GM18520 (cell line): ENCODE measurements around the gene IL6ST.

Experiments
- ATAC-seq: cut with Tn5 transposase; IDR thresholded peaks from one replicate; pipeline ENCODE4 v1.9.1; 2021; ENCODE audit not compliant: unreplicated experiment

Gene IL6ST

DNA sequence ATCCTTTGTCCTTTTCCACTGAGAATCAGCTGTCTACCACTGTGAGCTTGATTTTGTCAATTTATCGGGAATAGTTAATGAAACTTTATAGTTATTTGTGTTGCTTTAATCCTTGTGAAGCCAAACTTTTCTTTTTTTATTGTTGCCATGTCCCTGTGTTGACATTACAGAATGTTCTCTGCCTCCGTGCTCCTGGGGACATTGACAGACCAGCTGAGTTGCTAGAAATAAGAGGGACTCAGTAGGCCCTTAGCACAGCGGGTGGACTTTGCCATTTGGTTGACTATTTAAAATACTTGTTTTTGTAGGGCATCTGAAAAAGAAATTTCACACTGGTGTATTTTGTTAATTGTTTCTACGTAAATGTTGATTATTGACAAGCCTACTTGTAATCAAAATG is 73.1 kb downstream of the IL6ST start:
- ATAC-seq, result no peak

DNA sequence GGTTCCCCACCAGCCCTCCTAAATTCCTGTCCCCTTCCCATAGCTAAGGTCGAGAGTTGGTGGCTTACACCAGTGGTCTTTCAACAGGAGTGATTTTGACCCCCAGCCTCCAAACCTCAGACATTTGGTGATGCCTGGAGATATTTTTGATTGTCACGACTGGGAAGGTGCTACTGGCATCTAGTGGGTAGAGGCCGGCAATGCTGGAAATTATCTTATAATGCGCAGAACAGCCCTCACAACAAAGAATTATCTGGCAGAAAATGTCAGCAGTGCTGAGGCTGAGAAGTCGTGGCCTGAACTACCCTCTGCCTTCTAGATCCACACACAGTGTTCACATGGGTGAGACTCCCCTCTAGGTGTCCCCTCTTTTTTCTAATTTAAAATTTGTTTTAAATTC is 74.0 kb downstream of the IL6ST start:
- ATAC-seq, result no peak

GRCh38 chr5:55919625-55920024 is 75.1 kb downstream of the IL6ST start:
- no peak for ATAC-seq

DNA sequence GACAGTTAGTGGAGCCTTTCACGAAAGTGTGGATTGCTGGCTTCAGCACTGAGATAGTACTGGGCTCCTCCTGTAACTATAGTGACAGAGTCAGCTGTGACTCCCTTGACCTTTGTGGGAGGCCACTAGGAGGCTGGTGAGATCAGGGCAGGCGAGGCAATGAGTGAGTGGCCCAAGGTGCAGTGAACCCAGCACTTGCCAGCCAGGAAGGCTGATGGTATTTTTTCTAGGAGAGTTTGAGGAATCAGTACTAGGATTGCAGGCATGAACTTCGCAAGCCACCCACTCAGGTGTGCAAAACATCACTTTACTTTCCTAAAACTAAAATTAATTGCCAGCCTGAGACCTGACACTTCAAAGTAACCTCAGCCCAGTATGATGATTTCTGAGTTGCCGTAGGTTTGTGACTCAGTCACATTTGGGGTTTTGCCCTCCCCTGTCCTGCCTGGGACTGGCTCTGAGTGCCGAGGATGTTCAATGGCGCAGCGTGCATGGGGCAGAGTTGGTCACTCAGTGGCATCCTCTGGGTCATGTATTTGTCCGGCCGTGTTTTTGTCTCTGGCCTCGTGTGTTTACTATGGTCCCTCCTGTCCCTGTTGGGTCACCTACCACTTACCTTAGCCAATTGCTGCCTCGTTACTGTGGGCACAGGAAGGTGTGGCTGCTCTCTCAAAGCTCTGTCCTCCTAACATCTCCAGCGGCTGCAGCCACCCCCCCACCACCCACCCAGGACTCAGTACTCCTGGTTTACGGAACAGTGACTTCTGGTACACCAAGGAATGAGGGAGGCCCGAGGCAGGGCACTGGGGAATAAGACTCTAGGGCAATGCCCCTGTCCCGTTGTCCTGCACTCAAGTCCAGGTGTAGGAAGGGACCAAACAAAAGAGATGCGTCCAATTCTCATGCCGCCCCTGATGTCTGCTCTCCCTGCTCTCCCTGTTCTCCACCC is 76.4 kb downstream of the IL6ST start:
- ATAC-seq, result no peak

DNA sequence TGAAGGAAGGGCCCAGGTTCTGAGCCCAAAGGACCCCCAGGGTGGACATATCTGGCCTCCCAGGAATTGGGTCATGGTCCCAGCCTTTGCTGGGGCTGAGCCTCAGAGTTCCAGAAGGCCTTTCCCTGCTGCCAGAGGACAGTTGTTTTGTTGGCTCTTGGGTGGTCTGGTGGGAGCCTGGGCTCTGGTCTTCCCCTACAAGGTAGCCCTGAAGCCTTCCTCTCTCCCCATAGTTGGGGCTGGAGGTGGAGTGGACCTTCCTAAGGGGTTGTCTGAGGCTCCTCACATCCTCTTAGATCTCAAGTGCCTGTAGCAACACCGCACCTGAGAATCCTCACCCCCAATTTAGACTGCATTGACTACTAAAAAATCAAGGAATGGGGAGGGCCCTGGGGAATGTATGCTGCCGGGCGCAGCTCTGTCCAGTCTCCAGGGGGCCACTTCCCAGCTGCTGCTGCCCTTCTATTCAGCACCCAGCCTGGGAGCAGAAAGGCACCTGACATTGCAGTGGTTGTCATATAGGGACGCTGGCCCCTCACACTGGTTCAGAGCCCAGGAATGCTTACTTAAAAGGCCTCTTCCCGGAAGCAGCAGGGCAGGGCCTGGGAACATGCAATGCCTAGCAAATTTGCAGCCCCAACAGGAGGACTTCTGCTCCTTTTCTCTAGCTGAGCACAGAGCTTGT is 77.2 kb downstream of the IL6ST start:
- no peak for ATAC-seq

GRCh38 chr5:55916986-55917385 is 77.8 kb downstream of the IL6ST start:
- no peak for ATAC-seq

GRCh38 chr5:55915783-55916182 is 79.0 kb downstream of the IL6ST start:
- no peak for ATAC-seq

- no peak for ATAC-seq
These were observed 79.8 kb downstream of the IL6ST start for GRCh38 chr5:55914971-55915370.

- ATAC-seq, result peak; percentile 95
These were observed 81.0 kb downstream of the IL6ST start for GRCh38 chr5:55913466-55914413.

DNA sequence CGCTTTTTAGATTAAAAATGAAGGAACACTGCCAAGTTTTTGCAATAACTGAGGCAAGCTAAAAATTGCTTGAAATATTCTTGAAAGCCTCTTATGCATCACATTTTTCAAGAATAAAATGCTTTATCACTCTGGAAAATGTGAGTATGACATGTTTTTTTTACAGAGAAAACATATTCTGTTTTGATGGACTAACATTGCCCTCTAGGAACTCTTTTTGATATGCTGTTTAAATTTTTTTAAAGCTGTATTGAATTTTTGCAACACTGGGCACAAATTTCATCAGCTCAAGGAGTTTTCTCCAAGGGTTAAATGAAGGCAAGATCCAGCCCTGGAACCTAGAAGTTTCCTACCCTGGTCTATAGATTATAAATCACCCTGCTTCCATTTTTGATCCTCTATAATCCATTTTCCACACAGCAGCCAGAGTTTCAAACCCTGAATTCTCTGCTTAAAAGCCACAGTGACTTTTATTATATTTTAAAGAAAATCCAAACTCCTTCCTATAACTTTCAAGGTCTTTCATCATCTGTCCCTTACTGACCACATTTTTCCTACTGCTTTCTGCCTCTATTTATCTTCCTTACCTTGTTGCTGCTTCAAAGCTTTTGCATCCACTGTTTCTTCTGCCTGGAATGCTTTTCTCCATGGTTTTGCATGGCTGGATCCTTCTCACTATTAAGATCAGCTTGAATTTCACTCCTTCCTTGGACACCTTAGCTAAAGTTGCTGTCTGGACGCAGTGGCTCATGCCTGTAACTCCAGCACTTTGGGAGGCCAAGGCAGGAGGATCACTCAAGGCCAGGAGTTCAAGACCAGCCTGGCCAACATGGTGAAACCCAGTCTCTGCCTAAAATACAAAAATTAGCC is 82.7 kb downstream of the IL6ST start:
- ATAC-seq, result no peak

GRCh38 chr5:55908804-55909203 is 86.0 kb downstream of the IL6ST start:
- no peak for ATAC-seq

DNA sequence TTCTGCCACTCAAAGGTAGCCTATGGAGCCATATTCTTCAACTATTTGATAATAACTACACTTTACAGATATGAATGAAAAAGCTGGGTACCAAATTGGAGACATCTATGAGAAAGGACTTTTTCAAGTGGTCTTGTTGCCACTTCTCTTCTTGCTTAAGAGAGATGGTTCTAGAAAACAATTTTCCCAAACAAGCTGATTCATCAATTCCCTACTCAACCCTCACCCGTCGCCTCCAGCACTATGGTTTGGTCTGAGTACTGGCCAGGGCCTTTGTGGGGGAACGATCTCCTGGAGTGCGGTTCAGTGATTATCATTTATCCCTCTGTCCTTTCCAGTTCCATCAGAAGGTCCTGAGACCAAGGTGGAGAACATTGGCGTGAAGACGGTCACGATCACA is 86.8 kb downstream of the IL6ST start:
- ATAC-seq, result no peak

GRCh38 chr5:55905251-55905650 is 89.5 kb downstream of the IL6ST start:
- ATAC-seq, result no peak

GRCh38 chr5:55904152-55904551 is 90.6 kb downstream of the IL6ST start:
- no peak for ATAC-seq

DNA sequence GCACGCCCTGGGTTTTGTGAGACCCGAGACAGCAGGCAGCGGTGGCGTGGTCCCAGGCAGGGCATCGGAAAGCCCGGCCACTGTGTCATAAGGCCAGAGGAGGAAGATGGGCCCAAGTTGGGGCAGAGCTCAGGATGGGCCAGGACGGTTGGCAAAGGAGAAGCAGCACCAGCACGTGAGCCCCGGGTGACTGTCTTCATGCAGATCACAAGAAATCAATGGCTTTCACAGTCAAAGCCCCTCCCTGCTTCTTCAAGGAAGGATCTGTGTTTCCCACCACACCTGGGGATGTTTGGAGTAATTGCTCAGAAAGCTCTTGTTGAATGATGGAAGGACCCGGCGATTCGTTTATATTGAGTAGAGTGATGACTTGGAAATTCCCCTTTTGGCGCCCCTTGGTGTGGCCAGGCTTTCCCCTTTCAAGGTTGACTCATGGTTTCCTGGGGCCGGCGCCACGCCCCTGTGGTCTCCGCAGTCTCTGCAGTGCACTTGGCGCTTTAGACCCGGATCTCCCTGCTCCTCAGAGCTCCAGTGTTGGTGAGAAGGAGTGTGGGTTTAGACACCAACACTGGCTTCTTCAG is 91.6 kb downstream of the IL6ST start:
- ATAC-seq, result peak; percentile 86

DNA sequence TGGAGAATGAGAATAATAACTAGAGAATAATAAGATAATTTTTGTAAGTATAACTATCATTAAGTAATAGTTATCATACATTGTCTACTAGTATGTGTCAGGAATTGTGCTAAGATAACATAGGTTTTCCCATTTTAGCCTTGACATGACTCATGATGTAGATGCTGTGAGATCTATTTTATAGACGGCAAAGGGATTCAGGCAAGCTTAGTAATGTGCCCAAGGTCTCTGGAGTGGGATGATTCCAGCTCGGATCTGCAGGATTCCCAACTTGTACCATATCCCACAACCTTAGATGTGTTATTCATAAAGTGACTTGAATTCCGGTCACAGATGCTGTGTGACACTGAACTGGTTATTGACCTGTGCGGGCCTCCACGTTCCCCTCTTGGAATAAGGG is 92.1 kb downstream of the IL6ST start:
- ATAC-seq, result no peak

DNA sequence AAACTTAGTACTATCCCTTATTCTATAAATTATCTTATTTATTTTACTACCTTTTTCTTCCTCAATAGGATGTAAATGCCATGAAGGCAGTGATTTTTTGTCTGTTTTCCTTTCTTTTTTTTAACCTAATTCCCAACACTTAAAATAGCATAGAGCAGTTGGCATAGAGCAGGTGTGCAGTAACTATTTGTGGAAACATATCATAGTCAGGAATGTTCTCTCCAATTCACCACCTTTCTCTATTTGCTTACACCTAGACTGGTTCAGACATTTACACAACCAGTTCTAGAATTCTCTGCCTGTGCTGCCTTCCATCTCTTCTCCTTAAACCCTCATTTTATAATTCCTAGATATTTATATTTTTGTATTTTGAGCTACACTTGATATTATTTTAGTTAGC is 94.0 kb downstream of the IL6ST start:
- no peak for ATAC-seq

- no peak for ATAC-seq
These were observed 94.7 kb downstream of the IL6ST start for GRCh38 chr5:55900068-55900467.

- no peak for ATAC-seq
These were observed 95.4 kb downstream of the IL6ST start for GRCh38 chr5:55899344-55899743.

DNA sequence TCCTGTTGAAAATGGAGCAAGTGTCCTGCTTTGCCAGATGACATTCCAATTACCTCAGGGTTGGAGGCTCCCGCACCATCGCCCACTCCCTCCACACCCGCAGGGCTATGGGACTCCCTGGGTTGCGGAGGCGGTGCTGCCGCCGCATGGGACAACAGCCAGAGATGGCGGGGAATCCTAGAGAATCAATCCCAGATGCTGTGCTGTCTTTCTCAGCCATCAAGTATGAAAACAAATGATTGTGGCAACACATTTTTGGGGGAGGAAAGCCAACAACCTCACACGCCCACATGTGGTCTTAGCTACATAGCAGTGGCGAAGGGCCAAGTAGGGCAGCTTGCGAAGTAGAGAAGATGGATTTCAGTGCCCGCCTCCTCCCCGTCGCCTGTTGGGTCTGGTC is 96.9 kb downstream of the IL6ST start:
- no peak for ATAC-seq
